ENCODE measurements around the gene RAB9A. TPM values are rescaled to one million over a fixed set of nuclear protein-coding genes. Genes with fewer than 3 reads are reported as not detected.
"Not testable (repeated sequence)": the region's sequence is repeated elsewhere in the genome, so short reads cannot be mapped to it uniquely, and the experiment has no call there.

The RAB9A gene
- total RNA-seq (2014; rRNA removed; shearing (Covaris generic); ENCODE audit: low replicate concordance), result 100 and 135 TPM in 2 replicates

- in situ Hi-C loops (cut with HindIII; ENCODE audit: low pct_unique_long_range_greater_than_20kb, low sequenced_read_pairs), result no loop called here
- DNase-seq (ENCODE audit: low read depth), result peak; percentile 62
These were observed at the start of gene RAB9A for GRCh38 chrX:13688958-13689740. TSS of gene RAB9A (plus strand) at chrX:13689128. CDS start at chrX:13708747, 19,619 bp downstream.

GRCh38 chrX:13641684-13642083 is 47.2 kb upstream of the RAB9A start:
- in situ Hi-C loops (cut with HindIII; ENCODE audit: low pct_unique_long_range_greater_than_20kb, low sequenced_read_pairs); DNase-seq (ENCODE audit: low read depth): not testable (repeated sequence)

- in situ Hi-C loops (cut with HindIII; ENCODE audit: low pct_unique_long_range_greater_than_20kb, low sequenced_read_pairs), result no loop called here
- DNase-seq (ENCODE audit: low read depth), result no peak
These were observed 43.3 kb upstream of the RAB9A start for GRCh38 chrX:13645464-13646153.

GRCh38 chrX:13646154-13646549 is 42.8 kb upstream of the RAB9A start:
- in situ Hi-C loops (cut with HindIII; ENCODE audit: low pct_unique_long_range_greater_than_20kb, low sequenced_read_pairs), result no loop called here
- DNase-seq (ENCODE audit: low read depth), result peak; percentile 54

GRCh38 chrX:13647709-13648212 is 41.2 kb upstream of the RAB9A start:
- peak; percentile 72 for DNase-seq (ENCODE audit: low read depth)
- in situ Hi-C loops (cut with HindIII; ENCODE audit: low pct_unique_long_range_greater_than_20kb, low sequenced_read_pairs), result no loop called here

GRCh38 chrX:13648336-13648735 is 40.6 kb upstream of the RAB9A start:
- in situ Hi-C loops (cut with HindIII; ENCODE audit: low pct_unique_long_range_greater_than_20kb, low sequenced_read_pairs), result not testable (repeated sequence)

GRCh38 chrX:13649838-13650237 is 39.1 kb upstream of the RAB9A start:
- no peak for DNase-seq (ENCODE audit: low read depth)
- in situ Hi-C loops (cut with HindIII; ENCODE audit: low pct_unique_long_range_greater_than_20kb, low sequenced_read_pairs), result no loop called here

More at GRCh38 chrX:13648336-13648735, 40.6 kb upstream of the RAB9A start:
- DNase-seq (ENCODE audit: low read depth), result not testable (repeated sequence)

- no peak for DNase-seq (ENCODE audit: low read depth)
- in situ Hi-C loops (cut with HindIII; ENCODE audit: low pct_unique_long_range_greater_than_20kb, low sequenced_read_pairs), result no loop called here
These were observed 38.6 kb upstream of the RAB9A start for GRCh38 chrX:13650318-13650717.

- DNase-seq (ENCODE audit: low read depth), result no peak
- in situ Hi-C loops (cut with HindIII; ENCODE audit: low pct_unique_long_range_greater_than_20kb, low sequenced_read_pairs), result no loop called here
These were observed 37.8 kb upstream of the RAB9A start for GRCh38 chrX:13651150-13651549.

- DNase-seq (ENCODE audit: low read depth), result peak; percentile 87
- in situ Hi-C loops (cut with HindIII; ENCODE audit: low pct_unique_long_range_greater_than_20kb, low sequenced_read_pairs), result no loop called here
These were observed 36.6 kb upstream of the RAB9A start for GRCh38 chrX:13652287-13652793.

GRCh38 chrX:13652850-13653693 is 35.9 kb upstream of the RAB9A start, which contains the start of gene TCEANC:
TSS of gene TCEANC (plus strand) at chrX:13653141. CDS start at chrX:13662509, 9,368 bp downstream.
- DNase-seq (ENCODE audit: low read depth), result peak; percentile 94
- in situ Hi-C loops (cut with HindIII; ENCODE audit: low pct_unique_long_range_greater_than_20kb, low sequenced_read_pairs), result no loop called here

- no peak for DNase-seq (ENCODE audit: low read depth)
- in situ Hi-C loops (cut with HindIII; ENCODE audit: low pct_unique_long_range_greater_than_20kb, low sequenced_read_pairs), result no loop called here
These were observed 34.8 kb upstream of the RAB9A start for GRCh38 chrX:13654116-13654515.

- in situ Hi-C loops (cut with HindIII; ENCODE audit: low pct_unique_long_range_greater_than_20kb, low sequenced_read_pairs), result no loop called here
- no peak for DNase-seq (ENCODE audit: low read depth)
These were observed 33.3 kb upstream of the RAB9A start for GRCh38 chrX:13655674-13656073.

- in situ Hi-C loops (cut with HindIII; ENCODE audit: low pct_unique_long_range_greater_than_20kb, low sequenced_read_pairs), result no loop called here
- peak; percentile 34 for DNase-seq (ENCODE audit: low read depth)
These were observed 30.3 kb upstream of the RAB9A start for GRCh38 chrX:13658602-13659001.

GRCh38 chrX:13659063-13659462 is 29.9 kb upstream of the RAB9A start:
- DNase-seq (ENCODE audit: low read depth), result no peak
- in situ Hi-C loops (cut with HindIII; ENCODE audit: low pct_unique_long_range_greater_than_20kb, low sequenced_read_pairs), result no loop called here

- no peak for DNase-seq (ENCODE audit: low read depth)
- in situ Hi-C loops (cut with HindIII; ENCODE audit: low pct_unique_long_range_greater_than_20kb, low sequenced_read_pairs), result no loop called here
These were observed 27.1 kb upstream of the RAB9A start for GRCh38 chrX:13661735-13662288.

GRCh38 chrX:13662355-13662791 is 26.6 kb upstream of the RAB9A start:
- no peak for DNase-seq (ENCODE audit: low read depth)
- in situ Hi-C loops (cut with HindIII; ENCODE audit: low pct_unique_long_range_greater_than_20kb, low sequenced_read_pairs), result no loop called here

GRCh38 chrX:13664020-13664419 is 24.9 kb upstream of the RAB9A start:
- peak; percentile 29 for DNase-seq (ENCODE audit: low read depth)
- in situ Hi-C loops (cut with HindIII; ENCODE audit: low pct_unique_long_range_greater_than_20kb, low sequenced_read_pairs), result no loop called here
